ENCODE data around the gene CEACAM8.
"Not testable (repeated sequence)": the region's sequence is repeated elsewhere in the genome, so short reads cannot be mapped to it uniquely, and the experiment has no call there.

DNA sequence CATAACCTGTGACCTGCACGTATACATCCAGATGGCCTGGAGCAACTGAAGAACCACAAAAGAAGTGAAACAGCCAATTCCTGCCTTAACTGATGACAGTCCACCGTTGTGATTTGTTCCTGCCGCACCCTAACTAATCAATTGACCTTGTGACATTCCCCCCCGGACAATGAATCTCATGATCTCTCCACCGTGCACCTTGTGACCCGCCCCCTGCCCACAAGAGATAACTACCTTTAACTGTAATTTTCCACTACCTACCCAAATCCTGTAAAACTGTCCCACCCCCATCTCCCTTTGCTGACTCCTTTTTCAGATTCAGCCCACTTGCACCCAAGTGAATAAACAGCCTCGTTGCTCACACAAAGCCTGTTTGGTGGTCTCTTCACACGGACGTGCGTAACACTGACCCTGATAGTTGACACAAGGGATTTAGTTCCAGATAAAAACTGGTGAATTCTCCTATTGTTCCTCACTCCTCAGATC lies 37.3 kb downstream of the CEACAM8 start:
- not testable (repeated sequence) for TF ChIP-seq CTCF (IDR thresholded peaks at IDR 0.05 in 8 of 11, conservative IDR thresholded peaks at IDR 0.05 in 3 of 11); POLR2A (IDR thresholded peaks at IDR 0.05); POLR2AphosphoS5 (IDR thresholded peaks at IDR 0.05)

All from spleen (tissue), 7 donors.